Sigmoid colon (tissue), 7 donors: Measurements from ENCODE around the gene PRKAR2B. TPM values are rescaled to one million over a fixed set of nuclear protein-coding genes. Genes with fewer than 3 reads are reported as not detected.

Experiments
- DNase-seq: peaks from one replicate; pipeline ENCODE4 v3.0.0-alpha.2; 2019
- H3K27ac ChIP-seq, 4 donors: fragments of 200-600 bp; sonication (generic); one replicate each; pipeline ENCODE4 v1.5.1; 2016 to 2019; ENCODE audit warnings: mild to moderate bottlenecking in 1 of 4
- H3K27me3 ChIP-seq, 3 donors: fragments of 200-600 bp; sonication (generic); one replicate each; pipeline ENCODE4 v1.5.1; 2019; ENCODE audit warnings: mild to moderate bottlenecking in 1 of 3
- H3K36me3 ChIP-seq, 4 donors: fragments of 200-600 bp; sonication (generic); one replicate each; pipeline ENCODE4 v1.5.1; 2016 to 2019
- H3K4me1 ChIP-seq, 4 donors: fragments of 200-600 bp; sonication (generic); one replicate each; pipeline ENCODE4 v1.5.1; 2017 to 2019
- H3K4me3 ChIP-seq, 4 donors: fragments of 200-600 bp; sonication (generic); one replicate each; pipeline ENCODE4 v1.5.1; 2017 to 2019; ENCODE audit warnings: mild to moderate bottlenecking in 2 of 4, moderate library complexity in 1 of 4
- H3K9me3 ChIP-seq, 4 donors: fragments of 200-600 bp in 3 of 4; sonication (generic) in 3 of 4; one replicate each; pipeline versions ENCODE4 v1.5.1 to v1.6.1; 2013 to 2019
- CTCF ChIP-seq, 4 experiments: fragments of 450-650 bp in 3 of 4; fragments of 200-600 bp in 1 of 4; IDR thresholded peaks; one replicate each; pipeline ENCODE4 v1.5.1; 2016 to 2019; ENCODE audit warnings: antibody characterized with exemption in 4 of 4, mild to moderate bottlenecking in 3 of 4, moderate library complexity in 2 of 4
- EP300 ChIP-seq, 4 donors: sonication (generic); formaldehyde crosslinking; IDR thresholded peaks; one replicate each; pipeline ENCODE4 v1.6.1; 2017; ENCODE audit warnings: antibody characterized with exemption in 4 of 4
- POLR2A ChIP-seq, 2 donors: fragments of 450-650 bp; IDR thresholded peaks; one replicate each; pipeline ENCODE4 v1.6.1; 2016; ENCODE audit warnings: antibody characterized with exemption in 2 of 2, mild to moderate bottlenecking in 2 of 2, moderate library complexity in 2 of 2
- POLR2AphosphoS5 ChIP-seq, 4 donors: sonication (generic); formaldehyde crosslinking; IDR thresholded peaks; one replicate each; pipeline ENCODE4 v1.6.1; 2017; ENCODE audit warnings: antibody characterized with exemption in 4 of 4
- WGBS, 2 donors: extraction: QIAGEN DNeasy Blood & Tissue Kit; methylation state at CpG; one replicate each; pipeline ENCODE4 v1.1.7; 2013; 5-methylcytosine and 5-hydroxymethylcytosine counted together
- intact Hi-C: fragments of 100-400 bp; cut with DNase I; formaldehyde crosslinking; loops from one replicate; pipeline ENCODE4 v1.15.1; 2023
- polyA plus RNA-seq, 3 donors: library from polyadenylated mRNA; stranded (reverse); fragments of 200-250 nt; gene quantifications; one replicate each; pipeline ENCODE4 v1.2.3, GENCODE V29; 2013
- total RNA-seq, 4 donors: library from RNA; depleted of rRNA; stranded (reverse); fragments of >200 nt; gene quantifications; one replicate each; pipeline ENCODE4 v1.1.0, GENCODE V29; 2016
- donor health status: healthy with polysubstance abuse.
- donor health status: Bipolar disorder and iron deficiency.
- donor health status: healthy.

Gene PRKAR2B
- total and polyA plus RNA-seq, 7 donors: 8.1 to 40.0 (median 20.2) TPM

GRCh38 chr7:107001490-107001889, 43.0 kb upstream of the PRKAR2B start:
- TF ChIP-seq POLR2A (IDR thresholded peaks at IDR 0.05) (no peak), POLR2AphosphoS5 (IDR thresholded peaks at IDR 0.05) (no peak), CTCF (IDR thresholded peaks at IDR 0.05) (no peak), EP300 (IDR thresholded peaks at IDR 0.05) (no peak)
- intact Hi-C loops: no loop called here
- WGBS, 2 donors: 94 to 95% methylated on average over 2 of the region's 2 CpGs

DNA sequence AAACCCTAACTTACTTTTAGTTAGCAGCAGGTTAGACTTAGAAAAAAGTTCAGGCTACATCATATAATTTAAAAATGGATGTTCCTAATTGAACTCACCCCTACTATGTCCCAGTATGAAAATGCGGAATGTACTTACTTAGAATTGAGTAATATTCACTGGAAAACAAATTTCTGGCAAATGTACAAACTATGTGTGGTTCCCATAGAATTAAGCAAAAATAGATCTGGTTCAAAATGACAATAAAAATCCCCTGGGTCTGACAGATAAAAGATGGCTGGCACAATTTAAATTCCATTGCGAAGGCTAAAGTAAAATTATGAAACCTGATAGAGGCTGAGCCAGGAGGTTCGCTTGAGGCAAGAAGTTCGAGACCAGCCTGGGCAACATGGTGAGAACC, 42.4 kb upstream of the PRKAR2B start:
- Histone ChIP-seq H3K4me3 (no peak overlapping the region), H3K27me3 (no peaks in the 10 kb centered on the region), H3K9me3 (no peaks in the 10 kb centered on the region), H3K4me1 (no peaks in the 10 kb centered on the region), H3K36me3 (no peaks in the 10 kb centered on the region), H3K27ac (no peak overlapping the region)
- DNase-seq: no peak
- TF ChIP-seq EP300 (IDR thresholded peaks at IDR 0.05) (no peak), POLR2A (IDR thresholded peaks at IDR 0.05) (no peak), POLR2AphosphoS5 (IDR thresholded peaks at IDR 0.05) (no peak), CTCF (IDR thresholded peaks at IDR 0.05) (no peak)
- WGBS, 2 donors: 90 to 93% methylated on average over 4 of the region's 4 CpGs
- intact Hi-C loops: no loop called here

More at GRCh38 chr7:107001490-107001889, 43.0 kb upstream of the PRKAR2B start:
- no peak for DNase-seq
- no peak overlapping the region for H3K4me3 ChIP-seq
- H3K9me3 ChIP-seq: no peaks in the 10 kb centered on the region
- no peak overlapping the region for H3K27ac ChIP-seq
- H3K4me1 ChIP-seq: no peaks in the 10 kb centered on the region
- no peaks in the 10 kb centered on the region for H3K27me3 ChIP-seq
- H3K36me3 ChIP-seq: no peaks in the 10 kb centered on the region

GRCh38 chr7:107002529-107002998, 41.9 kb upstream of the PRKAR2B start:
- Histone ChIP-seq H3K4me3 (no peak overlapping the region), H3K27ac (no peak overlapping the region), H3K4me1 (no peaks in the 10 kb centered on the region), H3K36me3 (no peaks in the 10 kb centered on the region), H3K27me3 (no peaks in the 10 kb centered on the region), H3K9me3 (no peaks in the 10 kb centered on the region)
- no peak for DNase-seq
- TF ChIP-seq EP300 (IDR thresholded peaks at IDR 0.05) (no peak), POLR2A (IDR thresholded peaks at IDR 0.05) (no peak), POLR2AphosphoS5 (IDR thresholded peaks at IDR 0.05) (no peak), CTCF (IDR thresholded peaks at IDR 0.05) (no peak)
- intact Hi-C loops: no loop called here
- WGBS, 2 donors: 70 to 93% methylated on average over 3 of the region's 3 CpGs

DNA sequence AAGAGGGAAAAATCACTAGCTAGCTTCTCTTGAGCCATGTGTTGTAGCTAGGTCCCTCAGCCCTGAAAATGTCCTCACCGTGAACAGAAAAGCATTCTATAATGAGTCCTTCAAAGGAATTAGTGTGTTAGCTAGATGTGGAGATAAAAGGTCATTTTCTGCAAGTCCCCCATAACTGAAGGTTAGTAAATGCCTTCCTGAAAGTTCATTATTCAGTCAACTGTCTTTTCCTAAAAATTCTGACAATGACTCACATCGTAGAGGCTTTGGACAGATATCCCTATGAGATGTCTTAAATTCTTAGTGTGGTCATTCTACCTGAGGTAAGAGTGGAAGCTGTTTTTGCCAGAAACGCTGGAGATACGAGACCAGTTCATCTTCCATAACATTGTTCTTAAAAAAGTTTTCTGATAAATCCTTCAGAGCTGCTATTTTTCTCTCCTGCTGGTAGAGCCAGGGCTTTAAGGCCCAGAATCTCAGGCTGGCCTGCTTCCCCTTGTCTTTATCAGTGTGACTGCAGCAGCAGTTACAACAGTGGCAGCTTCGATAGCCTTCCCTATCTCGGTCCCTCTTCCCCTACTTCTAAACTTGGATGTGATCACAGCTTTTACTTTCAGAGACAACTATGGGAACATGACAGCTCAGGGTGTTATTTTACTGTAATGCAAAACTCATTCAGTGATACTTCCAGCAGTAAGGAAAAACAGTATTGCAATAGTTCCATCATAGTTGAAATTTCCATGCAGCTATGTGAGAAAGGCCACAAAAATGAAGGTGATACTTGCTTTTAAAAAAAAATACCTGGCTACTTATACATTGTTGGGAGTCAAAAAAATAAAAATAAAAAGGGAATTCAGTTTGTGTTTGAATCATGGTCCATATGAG, 37.3 kb upstream of the PRKAR2B start:
- no peak overlapping the region for H3K27ac ChIP-seq
- H3K27me3 ChIP-seq: no peaks in the 10 kb centered on the region
- no peaks in the 10 kb centered on the region for H3K9me3 ChIP-seq
- DNase-seq: no peak
- TF ChIP-seq EP300 (IDR thresholded peaks at IDR 0.05) (no peak), POLR2AphosphoS5 (IDR thresholded peaks at IDR 0.05) (no peak), POLR2A (IDR thresholded peaks at IDR 0.05) (no peak), CTCF (IDR thresholded peaks at IDR 0.05) (no peak)
- no peaks in the 10 kb centered on the region for H3K36me3 ChIP-seq
- H3K4me1 ChIP-seq: no peaks in the 10 kb centered on the region
- 77 to 86% methylated on average over 6 of the region's 6 CpGs for WGBS, 2 donors
- intact Hi-C loops: no loop called here
- H3K4me3 ChIP-seq: no peak overlapping the region
